ENCODE data around the gene HCK.

Gene HCK

DNA sequence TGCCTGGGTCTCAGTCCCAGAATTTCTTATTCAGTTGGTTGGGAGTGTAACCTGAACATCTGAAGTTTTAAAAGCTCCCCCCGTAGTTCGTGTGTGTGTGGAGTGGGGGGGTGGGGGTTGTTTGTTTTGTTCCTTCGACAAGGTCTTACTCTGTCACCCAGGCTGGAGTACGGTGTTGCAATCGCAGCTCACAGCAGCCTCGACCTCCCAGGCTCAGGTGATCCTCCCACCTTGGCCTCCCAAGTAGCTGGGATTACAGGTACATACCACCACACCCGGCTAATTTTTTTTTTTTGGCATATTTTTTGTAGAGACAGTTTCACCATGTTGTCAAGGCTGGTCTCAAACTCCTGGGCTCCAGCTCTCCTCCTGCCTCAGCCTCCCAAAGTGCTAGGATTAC is 38.7 kb upstream of the HCK start:
- H3K9me3 ChIP-seq (ENCODE audit: control insufficient read depth, insufficient read depth, low read depth, low read length): no peaks in the 10 kb centered on the region
- ChIA-PET CTCF (interaction anchor here (0.8 to 2.1 kb wide), 5 partner anchors 61 to 401 kb away, joined by 3 to 8 read pairs (median 3); partner anchors contain the start of gene PDRG1), POLR2A (interaction anchor here (0.5 to 1.4 kb wide), 3 partner anchors 19 to 806 kb away, joined by 3 to 4 read pairs (median 3); partner anchors contain the start of genes MAPRE1 and PDRG1)
- H3K4me1 ChIP-seq (ENCODE audit: control insufficient read depth, insufficient read depth, low read length): no peaks in the 10 kb centered on the region
- no peak overlapping the region for H3K4me3 ChIP-seq (ENCODE audit: low read depth, low read length)
- no peaks in the 10 kb centered on the region for H3K36me3 ChIP-seq (ENCODE audit: control insufficient read depth in 2 of 2, insufficient read depth in 1 of 2, low read length in 2 of 2)
- no peak overlapping the region for H3K27ac ChIP-seq (ENCODE audit: extremely low read depth, low read depth, low read length)
- TF ChIP-seq HOXA7 (CRISPR knock-in tag; IDR thresholded peaks at IDR 0.05; ENCODE audit: borderline replicate concordance) (no peak), ZNF792 (tag by site-specific recombination; IDR thresholded peaks at IDR 0.05) (no peak), ZNF23 (tag by site-specific recombination; IDR thresholded peaks at IDR 0.05; ENCODE audit: borderline replicate concordance) (no peak), SP7 (tag by site-specific recombination; IDR thresholded peaks at IDR 0.05) (no peak), ZNF311 (tag by site-specific recombination; IDR thresholded peaks at IDR 0.05; ENCODE audit: borderline replicate concordance) (no peak), ZNF560 (tag by site-specific recombination; IDR thresholded peaks at IDR 0.05; ENCODE audit: borderline replicate concordance) (no peak), ZNF791 (tag by site-specific recombination; IDR thresholded peaks at IDR 0.05) (no peak), HOXD13 (CRISPR knock-in tag; IDR thresholded peaks at IDR 0.05; ENCODE audit: borderline replicate concordance) (no peak), MEIS1 (CRISPR knock-in tag; IDR thresholded peaks at IDR 0.05; ENCODE audit: borderline replicate concordance) (no peak), ZNF366 (tag by site-specific recombination; conservative IDR thresholded peaks at IDR 0.05) (no peak), ZNF600 (tag by site-specific recombination; IDR thresholded peaks at IDR 0.05) (no peak), SP3 (tag by site-specific recombination; IDR thresholded peaks at IDR 0.05) (no peak), ZNF248 (tag by site-specific recombination; IDR thresholded peaks at IDR 0.05) (no peak)
- TF ChIP-seq, protein P1, sequence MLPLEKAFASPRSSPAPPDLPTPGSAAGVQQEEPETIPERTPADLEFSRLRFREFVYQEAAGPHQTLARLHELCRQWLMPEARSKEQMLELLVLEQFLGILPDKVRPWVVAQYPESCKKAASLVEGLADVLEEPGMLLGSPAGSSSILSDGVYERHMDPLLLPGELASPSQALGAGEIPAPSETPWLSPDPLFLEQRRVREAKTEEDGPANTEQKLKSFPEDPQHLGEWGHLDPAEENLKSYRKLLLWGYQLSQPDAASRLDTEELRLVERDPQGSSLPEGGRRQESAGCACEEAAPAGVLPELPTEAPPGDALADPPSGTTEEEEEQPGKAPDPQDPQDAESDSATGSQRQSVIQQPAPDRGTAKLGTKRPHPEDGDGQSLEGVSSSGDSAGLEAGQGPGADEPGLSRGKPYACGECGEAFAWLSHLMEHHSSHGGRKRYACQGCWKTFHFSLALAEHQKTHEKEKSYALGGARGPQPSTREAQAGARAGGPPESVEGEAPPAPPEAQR (tag by site-specific recombination; IDR thresholded peaks at IDR 0.05): no peak
- TF ChIP-seq, protein P2, sequence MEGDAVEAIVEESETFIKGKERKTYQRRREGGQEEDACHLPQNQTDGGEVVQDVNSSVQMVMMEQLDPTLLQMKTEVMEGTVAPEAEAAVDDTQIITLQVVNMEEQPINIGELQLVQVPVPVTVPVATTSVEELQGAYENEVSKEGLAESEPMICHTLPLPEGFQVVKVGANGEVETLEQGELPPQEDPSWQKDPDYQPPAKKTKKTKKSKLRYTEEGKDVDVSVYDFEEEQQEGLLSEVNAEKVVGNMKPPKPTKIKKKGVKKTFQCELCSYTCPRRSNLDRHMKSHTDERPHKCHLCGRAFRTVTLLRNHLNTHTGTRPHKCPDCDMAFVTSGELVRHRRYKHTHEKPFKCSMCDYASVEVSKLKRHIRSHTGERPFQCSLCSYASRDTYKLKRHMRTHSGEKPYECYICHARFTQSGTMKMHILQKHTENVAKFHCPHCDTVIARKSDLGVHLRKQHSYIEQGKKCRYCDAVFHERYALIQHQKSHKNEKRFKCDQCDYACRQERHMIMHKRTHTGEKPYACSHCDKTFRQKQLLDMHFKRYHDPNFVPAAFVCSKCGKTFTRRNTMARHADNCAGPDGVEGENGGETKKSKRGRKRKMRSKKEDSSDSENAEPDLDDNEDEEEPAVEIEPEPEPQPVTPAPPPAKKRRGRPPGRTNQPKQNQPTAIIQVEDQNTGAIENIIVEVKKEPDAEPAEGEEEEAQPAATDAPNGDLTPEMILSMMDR (tag by site-specific recombination; IDR thresholded peaks at IDR 0.05): no peak

DNA sequence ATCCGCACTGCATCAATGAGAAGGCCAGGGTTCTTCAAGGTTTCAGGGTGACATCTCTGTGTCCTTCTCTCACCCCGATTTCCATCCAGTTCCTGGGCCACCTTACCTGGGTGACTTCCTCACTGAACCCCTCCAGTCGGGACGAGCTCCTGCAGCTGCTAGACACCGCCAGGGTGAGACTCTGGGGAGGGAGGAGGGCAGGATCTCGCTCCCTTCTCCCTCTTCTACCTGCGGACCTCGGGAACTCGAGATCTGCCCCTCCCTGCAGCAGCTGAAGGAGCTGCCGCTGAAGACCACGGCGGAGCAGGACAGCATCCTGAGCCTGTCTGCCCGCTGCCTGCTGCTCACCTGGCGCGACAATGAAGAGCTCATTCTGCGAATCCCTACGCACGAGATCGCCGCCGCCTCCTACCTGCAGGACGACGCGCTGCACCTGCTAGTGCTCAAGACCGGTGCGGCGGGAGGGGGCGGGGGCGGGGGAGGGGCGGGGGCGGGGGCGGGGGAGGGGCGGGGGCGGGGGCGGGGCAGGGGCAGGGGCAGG is 34.3 kb upstream of the HCK start:
- H3K4me1 ChIP-seq (ENCODE audit: control insufficient read depth, insufficient read depth, low read length): no peaks in the 10 kb centered on the region
- POLR2A ChIA-PET: interaction anchor here (0.6 to 1.0 kb wide), 3 partner anchors 60 to 294 kb away, joined by 3 read pairs; no protein-coding TSS in a partner anchor
- CTCF ChIA-PET: interaction anchor here (0.6 to 2.2 kb wide), 18 partner anchors 8 to 272 kb away, joined by 3 to 8 read pairs (median 4); no protein-coding TSS in a partner anchor
- H3K27ac ChIP-seq (ENCODE audit: extremely low read depth, low read depth, low read length): no peak overlapping the region
- no peaks in the 10 kb centered on the region for H3K36me3 ChIP-seq (ENCODE audit: control insufficient read depth in 2 of 2, insufficient read depth in 1 of 2, low read length in 2 of 2)
- TF ChIP-seq ZNF785 (tag by site-specific recombination; IDR thresholded peaks at IDR 0.05): no peak
- TF ChIP-seq, protein P3, sequence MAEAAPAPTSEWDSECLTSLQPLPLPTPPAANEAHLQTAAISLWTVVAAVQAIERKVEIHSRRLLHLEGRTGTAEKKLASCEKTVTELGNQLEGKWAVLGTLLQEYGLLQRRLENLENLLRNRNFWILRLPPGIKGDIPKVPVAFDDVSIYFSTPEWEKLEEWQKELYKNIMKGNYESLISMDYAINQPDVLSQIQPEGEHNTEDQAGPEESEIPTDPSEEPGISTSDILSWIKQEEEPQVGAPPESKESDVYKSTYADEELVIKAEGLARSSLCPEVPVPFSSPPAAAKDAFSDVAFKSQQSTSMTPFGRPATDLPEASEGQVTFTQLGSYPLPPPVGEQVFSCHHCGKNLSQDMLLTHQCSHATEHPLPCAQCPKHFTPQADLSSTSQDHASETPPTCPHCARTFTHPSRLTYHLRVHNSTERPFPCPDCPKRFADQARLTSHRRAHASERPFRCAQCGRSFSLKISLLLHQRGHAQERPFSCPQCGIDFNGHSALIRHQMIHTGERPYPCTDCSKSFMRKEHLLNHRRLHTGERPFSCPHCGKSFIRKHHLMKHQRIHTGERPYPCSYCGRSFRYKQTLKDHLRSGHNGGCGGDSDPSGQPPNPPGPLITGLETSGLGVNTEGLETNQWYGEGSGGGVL (tag by site-specific recombination; IDR thresholded peaks at IDR 0.05): 0 out of 2 replicates have a peak, but pooled peaks have one; percentile 11
- TF ChIP-seq, protein P2 (tag by site-specific recombination; IDR thresholded peaks at IDR 0.05): peak; percentile 79; the same call in 1 of the 2 replicates
- TF ChIP-seq ZNF324 (tag by site-specific recombination; IDR thresholded peaks at IDR 0.05): no peak
- no peaks in the 10 kb centered on the region for H3K9me3 ChIP-seq (ENCODE audit: control insufficient read depth, insufficient read depth, low read depth, low read length)
- H3K4me3 ChIP-seq (ENCODE audit: low read depth, low read length): peak overlapping the region; percentile 6; the same call in 1 of the 2 replicates

Data from HEK293 (cell line).